Ramos (cell line): ENCODE data around the gene CRISPLD2.

ENCODE experiments used
- in situ Hi-C: fragments of 300-500 bp; cut with MboI; formaldehyde crosslinking; loops from one replicate; pipeline ENCODE4 v1.14.3; 2022; ENCODE audit warnings: low sequenced_read_pairs; ENCODE audit not compliant: unreplicated experiment

The CRISPLD2 gene

DNA sequence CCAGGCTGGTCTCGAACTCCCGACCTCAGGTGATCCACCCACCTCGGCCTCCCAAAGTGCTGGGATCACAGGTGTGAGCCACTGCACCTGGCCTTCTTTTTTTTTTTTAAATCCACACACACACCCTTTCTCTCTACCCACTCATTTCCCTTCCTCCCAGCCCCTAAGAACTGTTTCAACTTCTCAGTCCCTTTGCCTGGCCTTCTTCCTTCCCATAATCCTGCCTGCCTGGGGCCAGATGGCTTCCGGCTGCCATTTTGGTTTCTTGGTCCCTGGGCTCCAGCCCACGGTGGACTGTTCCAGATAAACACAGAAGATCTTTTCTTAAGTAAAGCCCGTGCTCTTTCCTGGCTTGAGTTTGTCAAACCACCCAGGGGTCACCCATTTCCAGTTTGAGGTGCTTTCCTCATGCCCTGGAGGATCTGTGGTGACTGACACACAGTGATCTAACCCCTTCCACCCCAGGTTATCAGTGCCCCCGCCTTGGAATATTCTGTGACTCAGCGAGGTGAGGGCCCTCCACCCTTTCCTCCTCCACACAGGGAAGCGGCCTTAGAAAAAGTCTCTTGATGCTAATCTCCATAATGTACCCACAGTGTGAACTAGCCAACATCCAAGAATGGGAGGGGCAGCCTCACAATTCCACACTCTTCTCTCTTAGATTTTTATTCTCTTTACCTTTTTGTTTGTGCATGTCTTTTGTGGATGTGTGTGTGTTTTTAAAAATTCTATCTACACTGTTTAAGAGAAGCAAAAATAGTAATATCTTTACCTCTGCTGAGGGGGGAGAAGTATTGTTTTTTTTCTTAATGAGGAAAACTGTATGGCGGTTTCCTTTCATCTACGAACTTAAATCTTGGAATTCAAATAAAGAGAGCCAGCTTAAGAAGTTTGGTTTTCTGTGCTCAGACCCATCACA is 60.0 kb downstream of the CRISPLD2 start:
- in situ Hi-C loops: no loop called here

DNA sequence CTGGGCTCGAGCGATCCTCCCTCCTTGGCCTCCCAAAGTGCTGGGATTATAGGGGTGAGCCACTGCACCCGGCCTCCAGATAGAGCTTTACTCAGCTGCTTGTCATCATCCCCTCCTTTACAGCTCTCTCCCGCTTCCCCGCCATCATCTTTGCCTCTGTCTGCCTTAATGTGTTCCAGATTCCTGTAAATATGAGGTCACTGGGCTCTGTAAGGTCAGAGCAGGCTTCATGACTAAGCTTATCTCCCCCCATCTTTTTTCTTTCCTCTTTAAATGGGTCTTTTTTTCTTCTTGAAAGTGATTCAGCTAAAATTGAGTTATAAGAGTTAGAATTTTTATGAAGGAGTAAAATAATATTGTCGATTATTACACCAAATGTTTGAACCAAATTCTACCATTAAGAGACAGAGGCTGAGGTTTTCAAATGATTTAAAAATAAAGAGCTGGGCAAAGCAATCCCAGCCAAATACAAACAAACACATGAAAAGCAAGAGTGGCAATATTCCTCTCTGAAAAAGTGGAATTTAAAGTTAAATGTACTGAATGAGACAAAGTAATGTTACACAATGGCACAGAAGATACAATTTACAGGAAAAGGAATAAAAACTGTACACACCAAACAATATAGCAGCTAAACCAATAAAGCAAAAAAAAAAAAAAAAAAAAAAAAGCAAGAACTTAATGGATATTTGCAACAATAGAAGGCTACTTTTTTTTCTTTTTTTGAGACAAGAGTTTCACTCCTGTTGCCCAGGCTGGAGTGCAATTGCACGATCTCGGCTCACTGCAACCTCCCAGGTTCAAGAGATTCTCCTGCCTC is 62.1 kb downstream of the CRISPLD2 start:
- in situ Hi-C loops: no loop called here

GRCh38 chr16:84883301-84883700 is 63.5 kb downstream of the CRISPLD2 start:
- in situ Hi-C loops: no loop called here

GRCh38 chr16:84884246-84884595 is 64.4 kb downstream of the CRISPLD2 start:
- in situ Hi-C loops: no loop called here

- in situ Hi-C loops: no loop called here
Measured at GRCh38 chr16:84884596-84885341, 65.0 kb downstream of the CRISPLD2 start.

GRCh38 chr16:84885342-84885910 is 65.6 kb downstream of the CRISPLD2 start:
- in situ Hi-C loops: no loop called here

GRCh38 chr16:84886497-84887090 is 66.8 kb downstream of the CRISPLD2 start:
- in situ Hi-C loops: no loop called here

DNA sequence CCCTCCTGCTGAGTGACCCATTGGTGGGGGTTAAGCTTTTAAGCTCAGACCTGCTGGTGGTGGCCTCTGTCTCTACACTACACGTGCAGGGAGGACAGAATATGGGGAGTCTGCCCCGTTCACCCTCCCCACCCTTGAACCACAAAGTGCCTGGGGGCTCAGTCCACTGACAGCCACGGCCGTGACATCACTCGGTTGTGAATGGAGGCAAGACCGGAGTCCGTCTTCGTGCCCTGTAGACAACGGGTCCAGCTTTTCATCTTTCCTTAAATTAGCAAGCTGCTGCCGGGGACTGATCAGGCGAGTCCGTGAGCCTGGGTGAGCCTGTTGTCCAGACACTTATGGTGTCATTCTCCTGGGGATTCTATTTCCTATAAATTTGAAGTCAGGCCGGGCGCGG is 67.4 kb downstream of the CRISPLD2 start:
- in situ Hi-C loops: no loop called here

DNA sequence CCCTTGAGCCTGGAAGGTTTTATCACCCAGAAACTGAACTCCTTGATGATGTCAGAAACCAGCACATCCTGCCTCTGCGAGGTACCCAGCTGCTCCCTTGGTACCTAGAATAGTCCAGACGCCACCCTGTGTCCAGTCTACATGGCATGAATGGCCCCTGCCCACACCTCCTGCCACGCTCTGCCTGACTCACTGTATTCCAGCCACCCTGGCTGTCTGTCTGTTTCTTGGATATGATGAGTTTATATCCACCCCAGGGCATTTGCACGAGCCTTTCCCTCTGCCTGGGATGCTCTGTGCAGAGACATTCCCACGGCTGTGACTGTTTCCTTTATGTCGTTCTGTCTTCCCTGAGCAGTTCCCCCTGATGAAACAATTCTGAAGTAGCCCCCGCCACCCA is 68.7 kb downstream of the CRISPLD2 start:
- in situ Hi-C loops: no loop called here

DNA sequence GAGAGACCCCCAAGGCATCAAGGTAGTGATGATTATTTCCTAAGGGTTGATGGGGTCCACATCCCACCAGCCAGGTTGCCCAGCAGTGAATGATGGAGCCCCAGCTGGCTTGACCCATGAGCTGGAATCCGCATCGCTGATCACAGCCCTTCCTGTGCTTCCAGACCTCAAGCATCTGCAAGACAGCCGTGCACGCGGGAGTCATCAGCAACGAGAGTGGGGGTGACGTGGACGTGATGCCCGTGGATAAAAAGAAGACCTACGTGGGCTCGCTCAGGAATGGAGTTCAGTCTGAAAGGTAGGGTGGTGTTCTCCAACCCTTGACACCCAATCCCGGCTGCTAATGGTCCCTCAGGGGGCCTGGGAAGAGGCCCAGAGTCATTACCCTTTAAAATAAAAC is 69.3 kb downstream of the CRISPLD2 start:
- in situ Hi-C loops: no loop called here

- in situ Hi-C loops: no loop called here
Measured at GRCh38 chr16:84890427-84890826, 70.6 kb downstream of the CRISPLD2 start.

DNA sequence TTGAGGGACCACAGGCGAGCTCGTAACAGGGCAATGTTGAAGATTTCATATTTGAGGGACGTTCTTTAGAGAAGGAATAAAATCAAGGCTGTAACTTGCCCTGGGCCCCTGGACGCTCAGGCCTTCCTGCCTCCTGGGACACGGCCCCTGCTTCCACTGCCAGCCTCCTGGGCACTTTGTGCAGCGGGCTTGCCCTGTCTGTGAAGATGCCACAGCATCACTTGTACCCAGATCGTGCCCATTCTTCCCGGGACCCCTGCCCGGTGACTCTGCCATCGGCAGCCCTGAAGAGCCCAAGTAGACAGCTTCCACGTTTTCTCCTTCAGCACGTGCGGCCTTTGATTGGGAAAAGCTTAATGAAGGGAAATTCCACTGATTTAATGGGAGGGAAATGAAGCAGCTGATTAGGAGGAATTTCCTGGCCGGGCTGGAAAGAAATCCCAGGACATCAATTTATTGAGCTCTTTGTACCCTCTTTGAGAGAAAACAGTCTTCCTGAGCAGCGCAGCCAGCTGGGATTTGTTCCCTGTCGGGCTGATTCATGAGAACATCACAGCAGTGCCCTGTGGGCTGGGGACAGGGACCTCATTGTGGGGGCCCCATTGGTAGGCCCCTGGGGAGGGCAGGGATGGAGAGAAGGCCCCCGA is 71.5 kb downstream of the CRISPLD2 start:
- in situ Hi-C loops: no loop called here

DNA sequence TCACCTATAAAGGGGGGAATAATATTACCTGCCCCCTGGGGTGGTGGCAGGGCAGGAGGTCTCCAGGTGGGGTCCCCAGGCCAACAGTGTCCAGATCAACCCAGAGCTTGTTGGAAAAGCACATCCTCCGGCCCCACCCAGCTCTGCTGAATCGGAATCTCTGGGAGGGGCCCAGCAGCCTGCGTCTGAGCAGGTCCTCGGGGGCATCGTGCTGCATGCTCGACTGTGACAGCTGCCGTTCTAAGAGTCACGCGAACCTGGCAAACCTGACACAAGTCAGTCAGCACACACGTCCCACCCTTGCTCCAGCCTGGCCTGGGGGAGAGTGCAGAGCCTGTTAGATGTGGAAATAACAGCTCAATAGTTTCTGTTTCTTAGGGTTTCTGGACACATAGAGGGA is 72.3 kb downstream of the CRISPLD2 start:
- in situ Hi-C loops: no loop called here

DNA sequence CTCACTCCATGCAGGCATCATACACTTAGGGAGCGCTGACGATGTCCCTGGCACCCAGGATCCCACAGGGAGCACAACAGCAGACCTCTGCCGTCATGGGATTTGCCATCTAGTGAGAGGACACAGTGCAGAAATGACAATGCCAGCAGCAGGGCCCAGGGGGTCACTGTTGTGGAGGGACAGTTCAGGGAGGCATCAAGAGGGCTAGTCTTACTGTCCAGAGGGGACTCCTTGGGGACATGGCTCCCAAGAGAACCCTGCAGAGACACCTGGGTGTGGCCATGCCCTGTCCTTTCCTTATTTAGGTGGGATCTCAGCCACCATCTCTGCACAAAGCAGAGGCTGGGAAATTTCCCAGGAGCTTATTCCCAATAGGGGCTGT is 73.7 kb downstream of the CRISPLD2 start:
- in situ Hi-C loops: no loop called here

DNA sequence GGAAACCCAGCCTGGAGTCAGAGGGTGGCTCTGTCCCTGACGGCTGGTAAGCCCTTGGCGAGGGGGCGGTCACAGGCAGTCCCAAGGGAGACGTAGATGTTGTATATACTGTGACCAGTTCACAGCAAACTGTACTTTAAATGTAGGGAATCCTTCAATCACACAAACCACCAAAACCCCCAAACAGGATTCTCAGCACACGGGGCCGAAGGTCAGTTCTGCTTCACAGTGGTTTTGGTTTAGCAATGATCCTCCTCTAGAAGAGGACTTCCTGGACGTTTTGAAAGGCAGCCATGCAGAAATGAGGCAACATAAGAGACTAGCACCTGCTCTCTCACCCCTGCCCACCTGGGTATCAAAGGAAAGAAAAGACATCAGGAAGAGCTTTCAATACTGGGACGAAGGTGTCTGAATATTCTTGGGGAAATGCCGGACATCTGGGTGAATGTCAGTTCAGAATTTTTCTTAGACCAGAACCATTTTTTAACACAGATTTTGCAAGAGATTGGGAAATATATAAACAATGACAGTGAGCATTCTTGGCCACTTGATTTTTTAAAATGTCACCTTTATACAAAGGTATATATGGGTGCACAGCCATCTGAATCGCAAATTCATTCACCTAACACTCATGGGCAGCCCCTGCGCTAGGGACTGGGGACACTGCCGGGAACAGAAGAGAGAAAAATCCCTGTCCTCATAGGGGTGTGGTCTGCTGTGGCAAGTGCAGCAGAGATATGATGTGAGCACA is 74.2 kb downstream of the CRISPLD2 start:
- in situ Hi-C loops: no loop called here

GRCh38 chr16:84895016-84895415 is 75.2 kb downstream of the CRISPLD2 start:
- in situ Hi-C loops: no loop called here

DNA sequence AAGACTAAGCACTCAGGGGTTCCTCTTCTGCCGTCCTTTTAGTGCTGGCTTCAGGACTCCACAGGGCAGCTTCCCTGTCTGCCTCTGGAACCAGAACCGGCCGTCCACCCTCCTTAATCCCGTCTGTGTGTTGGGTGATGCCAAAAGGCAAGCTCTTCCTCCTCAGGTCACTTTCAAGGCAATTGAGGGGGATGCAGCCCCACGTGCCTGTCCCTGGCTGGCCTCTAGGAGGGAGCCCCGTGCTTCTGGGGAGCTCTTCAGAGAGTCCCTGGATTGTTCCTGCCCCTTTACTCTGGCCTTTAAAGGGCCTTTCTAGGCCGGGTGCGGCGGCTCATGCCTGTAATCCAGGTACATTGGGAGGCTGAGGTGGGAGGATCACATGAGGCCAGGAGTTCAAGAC is 77.1 kb downstream of the CRISPLD2 start:
- in situ Hi-C loops: no loop called here

DNA sequence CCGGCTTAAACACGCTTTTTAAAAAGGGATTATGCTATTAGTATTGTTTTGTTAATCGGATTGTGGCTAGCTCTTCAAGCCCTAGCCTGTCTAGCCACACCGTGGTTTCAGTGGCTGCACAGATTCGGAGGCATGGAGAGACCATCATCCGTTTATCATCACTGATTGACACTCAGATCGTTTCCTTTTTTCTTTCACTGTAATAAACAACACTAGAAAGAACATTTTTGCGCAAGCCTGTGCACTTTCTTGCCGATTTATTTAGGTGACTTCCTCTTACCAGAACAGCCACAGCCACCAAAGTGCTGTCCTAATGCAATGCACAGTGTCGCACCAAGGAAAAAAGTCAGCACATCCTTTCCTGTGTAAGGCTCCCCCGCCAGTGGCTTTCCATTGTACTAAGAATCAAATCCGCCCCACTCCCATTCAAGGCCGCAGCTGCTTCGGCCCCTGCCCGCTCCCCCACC is 78.2 kb downstream of the CRISPLD2 start:
- in situ Hi-C loops: no loop called here

DNA sequence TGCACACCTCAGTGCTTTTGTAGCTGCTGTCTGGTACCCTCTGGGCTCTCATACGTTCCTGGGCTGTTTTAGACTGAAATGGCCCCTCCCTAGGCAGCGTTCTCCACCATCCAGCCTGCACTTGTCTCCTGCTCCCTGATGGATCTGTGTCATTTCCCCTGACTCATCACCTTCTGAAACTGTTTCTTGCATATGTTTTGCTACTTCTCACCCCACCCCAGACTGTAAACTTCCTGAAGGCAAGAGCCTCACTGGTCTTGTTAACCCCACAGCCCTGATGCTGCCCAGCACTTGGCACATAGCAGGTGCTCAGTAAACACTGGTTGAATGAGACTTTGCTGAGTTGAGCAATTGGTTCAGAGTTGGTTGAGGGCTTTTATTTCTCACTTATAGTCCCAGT is 78.7 kb downstream of the CRISPLD2 start:
- in situ Hi-C loops: no loop called here
